Sigmoid colon (tissue), 7 donors: ENCODE measurements around the gene RGS17. TPM values are rescaled to one million over a fixed set of nuclear protein-coding genes. Genes with fewer than 3 reads are reported as not detected.

Source experiments
- DNase-seq: peaks from one replicate; pipeline ENCODE4 v3.0.0-alpha.2; 2019
- H3K27ac ChIP-seq, 4 donors: fragments of 200-600 bp; sonication (generic); one replicate each; pipeline ENCODE4 v1.5.1; 2016 to 2019; ENCODE audit warnings: mild to moderate bottlenecking in 1 of 4
- H3K27me3 ChIP-seq, 3 donors: fragments of 200-600 bp; sonication (generic); one replicate each; pipeline ENCODE4 v1.5.1; 2019; ENCODE audit warnings: mild to moderate bottlenecking in 1 of 3
- H3K36me3 ChIP-seq, 4 donors: fragments of 200-600 bp; sonication (generic); one replicate each; pipeline ENCODE4 v1.5.1; 2016 to 2019
- H3K4me1 ChIP-seq, 4 donors: fragments of 200-600 bp; sonication (generic); one replicate each; pipeline ENCODE4 v1.5.1; 2017 to 2019
- H3K4me3 ChIP-seq, 4 donors: fragments of 200-600 bp; sonication (generic); one replicate each; pipeline ENCODE4 v1.5.1; 2017 to 2019; ENCODE audit warnings: mild to moderate bottlenecking in 2 of 4, moderate library complexity in 1 of 4
- H3K9me3 ChIP-seq, 4 donors: fragments of 200-600 bp in 3 of 4; sonication (generic) in 3 of 4; one replicate each; pipeline versions ENCODE4 v1.5.1 to v1.6.1; 2013 to 2019
- CTCF ChIP-seq, 4 experiments: fragments of 450-650 bp in 3 of 4; fragments of 200-600 bp in 1 of 4; IDR thresholded peaks; one replicate each; pipeline ENCODE4 v1.5.1; 2016 to 2019; ENCODE audit warnings: antibody characterized with exemption in 4 of 4, mild to moderate bottlenecking in 3 of 4, moderate library complexity in 2 of 4
- EP300 ChIP-seq, 4 donors: sonication (generic); formaldehyde crosslinking; IDR thresholded peaks; one replicate each; pipeline ENCODE4 v1.6.1; 2017; ENCODE audit warnings: antibody characterized with exemption in 4 of 4
- POLR2A ChIP-seq, 2 donors: fragments of 450-650 bp; IDR thresholded peaks; one replicate each; pipeline ENCODE4 v1.6.1; 2016; ENCODE audit warnings: antibody characterized with exemption in 2 of 2, mild to moderate bottlenecking in 2 of 2, moderate library complexity in 2 of 2
- POLR2AphosphoS5 ChIP-seq, 4 donors: sonication (generic); formaldehyde crosslinking; IDR thresholded peaks; one replicate each; pipeline ENCODE4 v1.6.1; 2017; ENCODE audit warnings: antibody characterized with exemption in 4 of 4
- WGBS, 2 donors: extraction: QIAGEN DNeasy Blood & Tissue Kit; methylation state at CpG; one replicate each; pipeline ENCODE4 v1.1.7; 2013; 5-methylcytosine and 5-hydroxymethylcytosine counted together
- intact Hi-C: fragments of 100-400 bp; cut with DNase I; formaldehyde crosslinking; loops from one replicate; pipeline ENCODE4 v1.15.1; 2023
- polyA plus RNA-seq, 3 donors: library from polyadenylated mRNA; stranded (reverse); fragments of 200-250 nt; gene quantifications; one replicate each; pipeline ENCODE4 v1.2.3, GENCODE V29; 2013
- small RNA-seq, 3 donors: library from RNA; depleted of rRNA; stranded (forward); fragments of <200 nt; gene quantifications; one replicate each; pipeline ENCODE3, GENCODE V24; 2016
- total RNA-seq, 4 donors: library from RNA; depleted of rRNA; stranded (reverse); fragments of >200 nt; gene quantifications; one replicate each; pipeline ENCODE4 v1.1.0, GENCODE V29; 2016
- donor health status: healthy with polysubstance abuse.
- donor health status: Bipolar disorder and iron deficiency.
- donor health status: healthy.

Gene RGS17
- total and polyA plus RNA-seq, 7 donors = 0.16 to 2.8 (median 0.41) TPM; not detected in 2

GRCh38 chr6:152957796-152958195 is 173.3 kb downstream of the RGS17 start:
- no peaks in the 10 kb centered on the region for H3K4me1 ChIP-seq
- no peak overlapping the region for H3K27ac ChIP-seq
- DNase-seq = no peak
- no peaks in the 10 kb centered on the region for H3K27me3 ChIP-seq
- WGBS, 2 donors = 69 to 77% methylated on average over 1 of the region's 1 CpG
- H3K36me3 ChIP-seq = no peaks in the 10 kb centered on the region
- TF ChIP-seq CTCF (IDR thresholded peaks at IDR 0.05) = no peak
- no peak for TF ChIP-seq POLR2AphosphoS5 (IDR thresholded peaks at IDR 0.05)
- no peak for TF ChIP-seq POLR2A (IDR thresholded peaks at IDR 0.05)
- no peak for TF ChIP-seq EP300 (IDR thresholded peaks at IDR 0.05)
- H3K4me3 ChIP-seq = no peak overlapping the region
- H3K9me3 ChIP-seq = peaks cover 0 to 5% (median 0%) of the 10 kb centered on the region in 4 donors
- intact Hi-C loops = no loop called here

Small RNA genes within 50 kb of the gene (small RNA-seq; reads per million reads assigned to genes)
- gene AL080276.1 (0 reads per million in 3 donors), gene RNA5SP224 (0 reads per million in 3 donors)

Other genes with a start within 250 kb of the RGS17 start
- gene FBXO5, start 148.2 kb downstream of the RGS17 start, total RNA-seq = 1 to 10 TPM; 1.9 to 6.4 (median 2.7) TPM
- gene FBXO5, start 148.2 kb downstream of the RGS17 start, polyA plus RNA-seq = 1 to 10 TPM; 1.8 to 5.4 (median 3.7) TPM
- 10 to 100 TPM; 14.3 to 25.3 (median 18.5) TPM for gene MTRF1L, start 128.6 kb downstream of the RGS17 start, total RNA-seq
- 10 to 100 TPM in 2 of 3 donors, 1 to 10 TPM in 1; 9.8 to 22.8 (median 19.9) TPM for gene MTRF1L, start 128.6 kb downstream of the RGS17 start, polyA plus RNA-seq